NCI-H510A (cell line): ENCODE results near the gene RCSD1.
"Not testable (repeated sequence)": the region's sequence is repeated elsewhere in the genome, so short reads cannot be mapped to it uniquely, and the experiment has no call there.

Experiments used
- DNase-seq: peaks from one replicate; lab custom pipeline; 2025; lab: John Stamatoyannopoulos, UW

RCSD1 gene

GRCh38 chr1:167717351-167717750 is 87.3 kb downstream of the RCSD1 start:
- no peak for DNase-seq

GRCh38 chr1:167718914-167719691 is 89.1 kb downstream of the RCSD1 start:
- DNase-seq: no peak

GRCh38 chr1:167719715-167720421 is 89.8 kb downstream of the RCSD1 start:
- not testable (repeated sequence) for DNase-seq

- DNase-seq: no peak
These were observed 91.1 kb downstream of the RCSD1 start for GRCh38 chr1:167720965-167721616.

- DNase-seq: peak; percentile 87
These were observed 91.7 kb downstream of the RCSD1 start, which contains the start of gene MPZL1 for GRCh38 chr1:167721617-167722151. Gene MPZL1 (plus strand): TSS chr1:167721982. CDS start chr1:167722152, 170 bp downstream.

GRCh38 chr1:167722152-167722869 is 92.3 kb downstream of the RCSD1 start:
- DNase-seq: no peak

GRCh38 chr1:167722870-167723251 is 92.8 kb downstream of the RCSD1 start:
- no peak for DNase-seq

GRCh38 chr1:167723707-167724323 is 93.8 kb downstream of the RCSD1 start:
- no peak for DNase-seq

- DNase-seq: no peak
These were observed 96.0 kb downstream of the RCSD1 start for GRCh38 chr1:167726008-167726407.

- no peak for DNase-seq
These were observed 98.9 kb downstream of the RCSD1 start for GRCh38 chr1:167728818-167729410.

GRCh38 chr1:167734227-167734626 is 104.2 kb downstream of the RCSD1 start:
- DNase-seq: no peak

- no peak for DNase-seq
These were observed 104.8 kb downstream of the RCSD1 start for GRCh38 chr1:167734841-167735240.

GRCh38 chr1:167737169-167737568 is 107.1 kb downstream of the RCSD1 start:
- DNase-seq: no peak

- no peak for DNase-seq
These were observed 108.1 kb downstream of the RCSD1 start for GRCh38 chr1:167738158-167738557.

- no peak for DNase-seq
These were observed 109.7 kb downstream of the RCSD1 start for GRCh38 chr1:167739752-167740151.

- not testable (repeated sequence) for DNase-seq
These were observed 111.1 kb downstream of the RCSD1 start for GRCh38 chr1:167741103-167741502.

GRCh38 chr1:167742392-167743057 is 112.5 kb downstream of the RCSD1 start:
- not testable (repeated sequence) for DNase-seq

GRCh38 chr1:167744901-167745300 is 114.9 kb downstream of the RCSD1 start:
- DNase-seq: no peak

GRCh38 chr1:167746013-167746672 is 116.1 kb downstream of the RCSD1 start:
- no peak for DNase-seq
